Astrocyte of the spinal cord (primary cell): ENCODE results near the gene ASS1.
"Not testable (repeated sequence)": the region's sequence is repeated elsewhere in the genome, so short reads cannot be mapped to it uniquely, and the experiment has no call there.

Experiments used
- DNase-seq: peaks from one replicate; pipeline ENCODE4 v3.0.0; 2011; ENCODE audit warnings: low read depth, low spot score
- H3K4me3 ChIP-seq: 2 replicates; pipeline ENCODE4 v1.5.1; 2011; ENCODE audit warnings: low read depth, mild to moderate bottlenecking, low read length, moderate library complexity
- in situ Hi-C: cut with HindIII; loops from 2 replicates; pipeline ENCODE4 v1.10.0; 2017; ENCODE audit warnings: low sequenced_read_pairs
- TF ChIP-seq, protein P1 (sequence below): IDR thresholded peaks from 2 replicates; pipeline ENCODE4 v1.5.1; 2012; ENCODE audit warnings: low read depth, mild to moderate bottlenecking, low read length, inconsistent platforms

ASS1 gene

DNA sequence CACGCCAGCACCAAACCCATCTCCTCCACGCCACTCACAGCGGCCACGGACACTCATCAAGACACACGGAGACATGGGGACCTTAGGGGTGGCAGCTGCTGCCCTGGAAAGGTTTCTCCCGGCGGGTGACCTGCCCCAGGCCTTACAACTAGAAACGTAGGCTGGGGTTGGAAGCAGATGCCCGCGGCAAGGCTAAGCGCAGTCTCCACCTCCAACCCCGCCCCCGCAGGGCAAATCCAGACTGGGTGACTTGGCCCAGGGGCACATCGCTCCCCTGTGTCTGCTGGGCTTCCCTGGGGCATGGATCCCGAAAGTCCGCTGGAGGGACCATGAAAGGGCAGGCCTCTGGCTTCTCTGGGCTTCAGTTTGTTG lies 12.0 kb upstream of the ASS1 start:
- no peak overlapping the region for H3K4me3 ChIP-seq
- in situ Hi-C loops: no loop called here
- TF ChIP-seq, protein P1, sequence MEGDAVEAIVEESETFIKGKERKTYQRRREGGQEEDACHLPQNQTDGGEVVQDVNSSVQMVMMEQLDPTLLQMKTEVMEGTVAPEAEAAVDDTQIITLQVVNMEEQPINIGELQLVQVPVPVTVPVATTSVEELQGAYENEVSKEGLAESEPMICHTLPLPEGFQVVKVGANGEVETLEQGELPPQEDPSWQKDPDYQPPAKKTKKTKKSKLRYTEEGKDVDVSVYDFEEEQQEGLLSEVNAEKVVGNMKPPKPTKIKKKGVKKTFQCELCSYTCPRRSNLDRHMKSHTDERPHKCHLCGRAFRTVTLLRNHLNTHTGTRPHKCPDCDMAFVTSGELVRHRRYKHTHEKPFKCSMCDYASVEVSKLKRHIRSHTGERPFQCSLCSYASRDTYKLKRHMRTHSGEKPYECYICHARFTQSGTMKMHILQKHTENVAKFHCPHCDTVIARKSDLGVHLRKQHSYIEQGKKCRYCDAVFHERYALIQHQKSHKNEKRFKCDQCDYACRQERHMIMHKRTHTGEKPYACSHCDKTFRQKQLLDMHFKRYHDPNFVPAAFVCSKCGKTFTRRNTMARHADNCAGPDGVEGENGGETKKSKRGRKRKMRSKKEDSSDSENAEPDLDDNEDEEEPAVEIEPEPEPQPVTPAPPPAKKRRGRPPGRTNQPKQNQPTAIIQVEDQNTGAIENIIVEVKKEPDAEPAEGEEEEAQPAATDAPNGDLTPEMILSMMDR: no peak
- no peak for DNase-seq

DNA sequence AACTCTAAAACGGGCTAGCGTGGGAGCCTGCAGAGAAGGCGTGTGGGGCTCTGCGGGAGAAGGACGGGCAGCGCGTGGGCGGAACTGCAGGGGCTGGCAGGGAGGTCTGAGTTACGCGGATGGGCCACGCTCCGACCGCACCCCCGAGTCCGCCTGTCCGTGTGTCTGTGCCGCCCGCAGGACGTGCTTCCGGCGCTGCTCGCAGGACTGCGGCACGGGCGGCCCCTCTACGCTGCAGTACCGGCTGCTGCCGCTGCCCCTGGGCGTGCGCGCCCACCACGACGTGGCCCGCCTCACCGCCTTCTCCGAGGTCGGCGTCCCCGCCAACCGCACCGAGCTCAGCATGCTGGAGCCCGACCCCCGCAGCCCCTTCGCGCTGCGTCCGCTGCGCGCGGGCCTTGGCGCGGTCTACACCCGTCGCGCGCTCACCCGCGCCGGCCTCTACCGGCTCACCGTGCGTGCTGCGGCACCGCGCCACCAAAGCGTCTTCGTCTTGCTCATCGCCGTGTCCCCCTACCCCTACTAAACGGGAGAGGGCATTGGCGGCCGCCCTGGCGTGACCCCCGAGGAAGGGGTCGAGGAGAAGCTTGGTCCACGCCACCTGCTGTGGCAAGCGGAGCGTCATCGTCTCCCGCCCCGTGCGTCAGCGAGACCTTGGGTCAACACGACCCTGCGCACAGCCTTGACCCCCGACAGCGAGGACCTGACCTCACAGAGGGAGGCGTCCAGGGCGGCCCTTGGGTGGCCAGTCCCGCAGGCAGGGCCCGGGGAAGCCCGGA lies 11.4 kb upstream of the ASS1 start:
- H3K4me3 ChIP-seq: no peak overlapping the region
- TF ChIP-seq, protein P1: peak; percentile 51
- DNase-seq: peak; percentile 46
- in situ Hi-C loops: no loop called here

GRCh38 chr9:130433947-130434262 lies 10.9 kb upstream of the ASS1 start:
- no peak overlapping the region for H3K4me3 ChIP-seq
- DNase-seq: no peak
- TF ChIP-seq, protein P1: no peak
- in situ Hi-C loops: no loop called here

DNA sequence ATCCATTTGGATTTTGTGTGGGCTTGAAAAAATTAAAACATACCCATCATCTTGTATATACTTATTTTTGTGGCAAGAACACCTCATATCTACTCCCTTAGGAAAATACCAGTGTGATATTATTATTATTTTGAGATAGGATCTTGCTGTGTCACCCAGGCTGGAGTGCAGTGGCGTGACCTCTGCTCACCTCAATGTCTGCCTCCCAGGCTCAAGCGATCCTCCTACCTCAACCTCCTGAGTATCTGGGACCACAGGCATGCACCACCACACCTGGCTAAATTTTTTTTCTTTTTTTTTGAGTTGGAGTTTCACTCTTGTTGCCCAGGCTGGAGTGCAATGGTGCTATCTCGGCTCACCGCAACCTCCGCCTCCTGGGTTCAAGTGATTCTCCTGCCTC lies 10.1 kb upstream of the ASS1 start:
- in situ Hi-C loops: not testable (repeated sequence)

GRCh38 chr9:130437011-130437789 lies 7.6 kb upstream of the ASS1 start:
- DNase-seq: no peak
- TF ChIP-seq, protein P1: no peak
- in situ Hi-C loops: no loop called here
- no peak overlapping the region for H3K4me3 ChIP-seq

More for the DNA sequence above, 10.1 kb upstream of the ASS1 start:
- DNase-seq, H3K4me3 ChIP-seq: not testable (repeated sequence)

DNA sequence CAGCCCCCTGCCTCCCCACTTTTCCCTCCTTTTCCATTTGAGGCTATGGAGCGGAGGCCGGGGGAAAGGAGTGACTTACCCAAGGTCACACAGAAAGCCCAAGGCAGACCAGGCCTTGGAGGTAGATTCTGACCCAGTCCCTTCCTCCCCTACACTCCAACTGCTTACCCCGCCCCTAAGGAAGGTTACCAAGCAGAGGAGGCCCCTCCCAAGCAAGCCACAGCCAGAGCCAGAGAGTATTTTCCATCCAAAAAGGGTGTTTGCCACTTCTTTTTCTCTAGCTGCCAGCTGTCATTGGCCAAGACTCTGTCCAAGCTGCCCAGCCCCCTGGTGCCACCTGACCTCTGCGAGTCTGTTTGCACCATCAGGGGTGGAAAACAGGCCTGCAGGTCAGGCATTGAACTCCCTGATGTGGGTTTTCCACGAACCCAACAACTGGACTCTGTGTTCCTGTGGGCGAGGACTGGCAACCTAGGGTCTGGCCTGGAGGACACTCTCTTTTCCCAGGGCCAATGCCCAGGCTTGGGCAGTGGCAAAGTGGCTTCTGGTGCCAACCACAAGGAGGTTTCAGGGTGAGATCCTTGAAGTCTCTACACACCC lies 6.3 kb upstream of the ASS1 start:
- H3K4me3 ChIP-seq: no peak overlapping the region
- no peak for DNase-seq
- TF ChIP-seq, protein P1: no peak
- in situ Hi-C loops: no loop called here

DNA sequence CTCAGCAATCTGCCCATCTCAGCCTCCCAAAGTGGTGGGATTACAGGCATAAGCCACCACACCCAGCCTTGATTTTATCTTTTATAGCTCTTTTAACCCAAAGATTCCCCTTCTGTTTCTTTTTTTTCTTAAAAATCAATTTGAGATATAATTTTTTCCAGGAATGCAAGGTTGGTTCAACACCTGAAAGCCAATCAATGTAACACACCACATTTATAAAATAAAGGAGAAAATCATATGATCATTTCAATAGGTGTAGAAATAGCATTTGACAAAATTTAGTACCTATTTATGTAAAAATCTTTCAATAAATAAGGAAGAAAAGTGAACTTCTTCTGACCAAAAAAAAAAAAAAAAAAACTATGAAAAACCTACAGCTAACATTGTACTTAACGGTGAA lies 3.7 kb upstream of the ASS1 start:
- in situ Hi-C loops: no loop called here

More for the DNA sequence above, 3.7 kb upstream of the ASS1 start:
- DNase-seq: no peak
- no peak overlapping the region for H3K4me3 ChIP-seq
- TF ChIP-seq, protein P1: no peak
